Measurements from ENCODE around the gene AHRR.

- TF ChIP-seq CTCF (conservative IDR thresholded peaks at IDR 0.05; ENCODE audit: low read depth, low read length) (no peak), FOS (IDR thresholded peaks at IDR 0.05; ENCODE audit: low read depth, low read length) (no peak), POLR2A (IDR thresholded peaks at IDR 0.05; ENCODE audit: low read depth, low read length) (no peak), SMC3 (IDR thresholded peaks at IDR 0.05; ENCODE audit: low read depth, low read length) (no peak), MAZ (IDR thresholded peaks at IDR 0.05; ENCODE audit: borderline replicate concordance, low read depth, low read length) (no peak), MXI1 (IDR thresholded peaks at IDR 0.05; ENCODE audit: borderline replicate concordance, low read depth, low read length) (no peak), MAFK (IDR thresholded peaks at IDR 0.05; ENCODE audit: low read depth, low read length) (no peak), RCOR1 (IDR thresholded peaks at IDR 0.05; ENCODE audit: insufficient replicate concordance, low read length) (no peak), NFE2L2 (IDR thresholded peaks at IDR 0.05; ENCODE audit: low read depth, low read length) (no peak), CEBPB (IDR thresholded peaks at IDR 0.05; ENCODE audit: low read depth, low read length) (no peak), CHD1 (IDR thresholded peaks at IDR 0.05; ENCODE audit: low read depth, low read length) (no peak), RFX5 (IDR thresholded peaks at IDR 0.05; ENCODE audit: low read depth, low read length) (no peak)
Observed at GRCh38 chr5:447501-447900, 126.0 kb downstream of the AHRR start.
